GOT3 (cell line): Measurements from ENCODE around the gene ADGRB3.
"Not testable (repeated sequence)": the region's sequence is repeated elsewhere in the genome, so short reads cannot be mapped to it uniquely, and the experiment has no call there.

Experiments used
- DNase-seq: peaks from one replicate; lab custom pipeline; 2025; ENCODE audit warnings: mixed read lengths; lab: John Stamatoyannopoulos, UW

Gene ADGRB3

DNA sequence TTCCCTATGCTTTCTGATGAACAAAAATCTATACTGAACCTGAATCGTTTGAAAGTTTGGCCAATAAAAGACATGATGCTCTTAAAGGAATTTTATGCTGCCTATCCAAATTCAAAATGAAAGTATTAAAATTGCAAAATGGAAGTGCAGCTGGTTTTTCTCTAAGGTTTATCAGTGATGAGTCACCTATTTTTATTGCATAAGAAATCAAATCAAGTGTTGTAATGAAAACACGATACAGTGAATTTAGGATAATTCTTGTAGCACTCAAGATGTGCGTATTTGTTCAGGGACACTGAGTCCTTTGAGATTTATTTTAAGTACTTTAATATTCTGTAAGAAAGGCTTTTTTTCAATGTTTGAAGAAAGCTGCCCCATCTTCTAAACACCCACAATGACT is 409.5 kb downstream of the ADGRB3 start:
- DNase-seq: no peak

DNA sequence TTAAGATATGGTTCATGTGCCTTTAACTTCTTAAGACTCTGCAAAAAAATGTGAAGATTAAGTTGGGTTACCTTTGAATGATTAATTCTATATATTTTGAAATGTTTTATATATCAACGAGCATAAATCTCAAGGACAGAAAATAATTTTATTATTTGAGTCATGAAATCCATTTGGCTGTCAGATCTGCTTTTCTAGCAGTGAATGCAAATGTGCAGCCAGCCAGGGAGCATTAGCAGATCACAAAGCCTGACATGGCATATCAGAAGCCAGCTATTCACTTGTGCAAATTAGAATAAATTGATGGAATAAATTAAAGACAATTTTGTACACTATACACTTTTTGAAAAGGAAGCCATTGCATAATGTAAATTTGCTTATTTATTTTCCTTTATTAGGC is 424.3 kb downstream of the ADGRB3 start:
- no peak for DNase-seq

DNA sequence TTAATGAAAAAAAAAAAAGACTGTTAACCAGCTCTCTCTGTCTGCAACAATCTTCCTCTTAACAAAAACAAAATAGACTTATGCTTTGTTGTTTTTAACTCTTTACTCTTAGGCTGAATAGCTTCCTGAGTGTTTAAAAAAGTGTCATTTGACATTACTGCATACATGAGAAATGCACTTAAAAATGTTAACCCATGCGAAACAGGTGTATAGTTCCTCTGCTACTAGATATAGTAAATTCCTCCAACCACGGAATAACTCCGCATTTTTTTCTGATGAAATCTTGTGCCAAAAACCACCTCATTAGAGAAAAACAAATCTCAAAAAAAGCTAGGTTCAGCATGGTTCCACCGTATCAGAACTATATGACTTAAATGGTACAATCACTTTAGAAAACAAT is 426.0 kb downstream of the ADGRB3 start:
- no peak for DNase-seq

DNA sequence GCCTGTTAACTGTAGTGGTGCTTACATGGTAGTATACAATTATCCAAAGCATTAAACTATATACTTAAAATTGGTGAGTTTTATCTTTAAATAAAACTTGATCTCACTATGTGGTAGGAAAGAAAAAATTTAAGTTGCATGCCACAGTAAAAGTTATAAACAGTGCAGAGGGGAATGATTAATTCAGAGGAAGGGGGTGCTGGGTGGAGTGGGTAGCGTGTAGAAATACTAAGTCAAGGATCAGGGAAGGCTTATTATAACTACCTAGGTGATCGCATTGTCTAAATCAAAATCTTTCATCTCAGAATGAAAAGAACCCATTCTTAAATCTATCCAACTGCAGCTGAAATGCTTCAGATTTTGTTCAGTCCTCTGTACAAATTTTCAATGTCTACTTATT is 428.3 kb downstream of the ADGRB3 start:
- no peak for DNase-seq

DNA sequence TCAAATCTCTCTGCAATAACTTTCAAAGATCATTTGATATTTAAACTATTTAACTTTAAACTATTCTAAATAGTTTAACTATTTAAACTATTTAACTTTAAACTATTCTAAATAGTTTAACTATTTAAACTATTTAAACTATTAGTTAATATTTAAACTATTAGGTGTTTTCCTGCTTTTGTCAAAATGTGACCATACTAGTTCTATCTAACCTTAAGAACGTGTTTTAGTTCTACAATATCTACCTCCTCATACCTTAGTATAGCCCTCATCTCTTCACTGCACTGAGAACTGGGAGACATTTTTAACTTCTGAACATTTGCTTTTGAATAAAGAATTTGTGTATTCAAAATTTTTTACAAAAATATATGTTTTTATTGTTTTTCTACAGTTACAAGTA is 429.1 kb downstream of the ADGRB3 start:
- DNase-seq: no peak

DNA sequence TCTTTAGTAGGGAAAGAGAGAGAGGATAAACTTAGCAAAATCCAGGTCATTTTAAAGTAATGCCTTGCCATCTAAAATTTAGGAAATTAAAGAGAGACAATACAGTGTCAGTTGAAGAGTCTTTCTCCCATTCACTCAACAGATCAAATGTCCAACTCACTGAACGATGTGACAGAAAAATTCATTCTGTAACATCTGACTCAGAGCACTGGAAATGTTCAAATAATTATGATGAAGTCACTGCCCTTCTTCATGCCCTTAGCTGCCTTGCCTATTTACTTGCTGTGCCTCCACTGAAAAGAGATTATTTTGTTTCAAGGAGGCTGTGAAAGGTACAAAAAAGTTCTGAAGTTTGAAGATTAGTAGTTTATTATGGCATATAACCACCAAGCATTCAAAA is 434.8 kb downstream of the ADGRB3 start:
- DNase-seq: no peak

DNA sequence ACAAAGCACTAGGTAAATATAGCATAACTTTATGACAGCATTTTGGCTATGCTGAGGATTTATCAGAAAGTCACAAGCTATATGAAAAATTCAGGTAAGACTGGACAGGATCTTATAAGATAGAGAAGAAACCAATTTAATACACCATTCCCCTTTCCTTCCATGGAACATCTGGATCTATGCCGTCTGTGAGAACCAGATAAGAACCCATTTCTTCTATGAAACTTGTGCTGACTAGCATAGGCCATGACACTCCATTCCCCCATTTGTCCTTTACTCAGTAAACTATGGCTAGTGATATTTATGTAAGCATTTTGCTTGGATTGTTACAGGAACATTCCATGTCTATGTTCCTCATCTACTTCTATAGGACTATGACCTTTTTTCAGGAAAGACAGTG is 437.7 kb downstream of the ADGRB3 start:
- DNase-seq: no peak

DNA sequence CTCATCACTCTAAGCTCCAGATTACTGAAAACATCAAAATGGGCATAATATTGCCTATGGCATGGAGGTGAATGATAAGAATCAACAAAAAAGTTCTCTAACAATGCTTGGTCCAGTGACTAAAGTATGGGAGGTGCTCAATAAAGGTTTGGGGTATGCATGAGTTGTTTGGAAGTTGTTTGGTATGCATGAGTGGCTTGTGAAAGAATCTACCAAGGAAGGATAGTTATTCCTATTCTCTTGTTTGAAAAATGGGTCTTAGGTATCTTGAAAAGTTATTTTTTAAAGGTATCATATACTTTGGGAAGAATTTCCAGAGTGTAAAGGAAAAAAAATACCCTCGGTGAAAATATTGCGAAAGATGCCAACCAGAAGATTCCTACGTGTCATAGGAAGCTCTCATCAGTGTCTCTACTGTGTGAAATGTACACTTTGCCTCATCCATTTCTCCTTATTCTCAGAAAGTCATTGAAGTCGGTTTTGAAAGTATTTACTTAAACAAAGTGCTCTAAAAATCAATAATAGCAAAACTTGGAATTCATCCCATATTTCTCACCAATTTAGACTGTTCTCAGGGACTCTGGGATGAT is 449.8 kb downstream of the ADGRB3 start:
- no peak for DNase-seq

DNA sequence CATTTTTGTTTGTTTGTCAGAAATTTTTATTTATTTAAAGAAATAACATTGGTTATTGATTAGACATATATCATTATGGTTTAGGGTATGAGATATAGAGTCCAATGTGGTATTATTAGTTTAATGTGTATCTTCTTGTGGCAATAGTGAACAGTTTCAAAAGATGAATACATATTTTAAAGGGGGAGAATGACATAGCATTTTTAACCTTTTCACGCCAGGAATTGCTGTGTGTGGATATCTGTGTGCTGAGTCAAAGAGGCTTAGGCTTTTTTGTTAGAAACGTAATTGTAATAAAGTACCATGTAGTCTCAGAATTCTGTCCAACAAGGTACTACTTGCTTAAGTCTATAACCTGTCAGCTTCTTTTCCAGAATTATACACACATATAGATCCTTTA is 451.6 kb downstream of the ADGRB3 start:
- no peak for DNase-seq

DNA sequence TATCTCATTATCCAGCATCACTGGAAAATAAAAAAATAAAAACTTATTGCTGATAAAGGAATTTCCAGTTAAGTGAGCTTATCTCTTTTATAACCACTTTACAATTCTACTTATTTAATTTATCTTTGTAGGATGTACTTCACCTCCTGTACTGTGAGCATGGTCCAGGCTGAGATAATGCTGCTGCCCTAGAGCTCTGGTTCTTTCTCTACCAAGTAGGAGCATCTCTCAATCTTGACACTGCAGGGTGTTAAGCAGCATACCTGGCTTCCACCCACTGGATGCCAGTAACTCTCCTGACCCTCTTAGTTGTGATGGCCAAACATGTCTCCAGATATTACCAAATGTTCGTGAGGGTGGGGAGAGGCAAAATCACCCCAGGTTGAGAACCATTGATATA is 454.5 kb downstream of the ADGRB3 start:
- DNase-seq: no peak

DNA sequence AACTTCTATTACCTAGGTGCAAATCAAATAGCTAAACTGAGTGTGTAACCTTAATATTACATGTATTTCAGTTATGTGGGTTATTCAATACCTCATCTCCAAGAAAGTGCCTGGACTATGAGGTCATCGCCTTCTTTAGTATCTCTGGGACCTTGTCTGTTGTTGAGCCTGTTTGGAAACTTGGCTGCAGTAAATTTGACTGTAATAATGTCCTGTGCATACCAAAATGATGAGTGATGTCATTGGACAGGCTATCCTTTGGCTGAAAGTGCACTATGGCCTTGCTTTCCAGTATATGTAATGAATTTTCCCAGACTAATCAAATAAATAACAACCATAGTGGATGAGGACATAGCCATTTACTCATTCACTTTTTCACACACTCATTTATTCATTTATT is 455.1 kb downstream of the ADGRB3 start:
- no peak for DNase-seq

DNA sequence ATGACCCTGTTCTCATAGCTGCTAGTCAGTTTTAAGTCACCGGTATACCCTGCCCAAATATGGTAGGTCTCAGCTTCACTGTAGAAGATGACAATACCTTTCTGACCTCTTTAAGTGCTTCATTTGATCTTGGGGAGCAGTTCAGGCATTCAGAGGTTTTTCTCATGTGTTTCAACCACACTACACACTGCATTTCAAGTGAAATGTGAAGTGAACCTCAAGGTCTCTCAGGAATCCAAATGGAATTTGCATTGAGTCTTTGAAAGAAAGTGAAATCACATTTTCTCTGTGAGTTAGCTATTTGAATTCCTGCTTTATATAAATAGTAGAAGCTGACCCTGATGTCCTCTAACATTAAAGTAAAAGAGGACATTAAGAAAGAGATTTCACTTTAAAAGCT is 461.6 kb downstream of the ADGRB3 start:
- DNase-seq: no peak

DNA sequence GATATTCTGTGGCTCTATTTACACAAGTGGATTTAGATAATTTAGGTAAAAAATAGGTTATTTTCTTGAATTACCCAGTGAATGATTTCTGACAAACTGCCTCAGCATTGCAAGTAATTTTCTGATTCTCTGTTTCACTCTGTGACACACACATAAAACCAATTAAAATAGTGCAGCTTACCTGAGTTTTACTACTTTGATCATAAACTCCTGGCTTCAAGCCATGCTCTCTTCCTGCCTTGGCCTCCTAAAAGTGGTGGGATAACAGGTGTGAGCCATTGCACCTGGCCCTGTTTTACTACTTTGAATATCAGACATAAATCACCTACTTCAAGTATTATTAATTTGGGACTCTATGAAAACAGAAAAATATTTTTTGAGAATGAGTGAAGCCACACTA is 462.9 kb downstream of the ADGRB3 start:
- no peak for DNase-seq

DNA sequence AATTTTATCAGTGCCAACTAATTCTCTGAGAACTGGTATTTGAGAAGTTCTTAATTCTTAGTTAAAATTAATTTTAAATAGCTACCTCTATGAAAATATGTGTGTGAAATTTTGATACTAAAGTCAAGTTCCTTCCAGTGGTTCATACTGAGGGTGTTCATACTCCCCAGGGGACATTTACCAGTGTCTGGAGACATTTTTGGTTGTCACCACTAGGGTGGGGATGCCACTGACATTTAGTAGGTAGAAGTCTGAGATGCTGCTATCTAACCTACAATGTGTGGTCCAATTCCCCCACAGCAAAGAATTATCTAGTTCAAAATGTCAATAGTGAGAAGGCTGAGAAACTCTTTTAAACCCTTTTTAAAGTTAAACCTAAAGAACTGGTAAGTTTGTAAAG is 463.8 kb downstream of the ADGRB3 start:
- no peak for DNase-seq

DNA sequence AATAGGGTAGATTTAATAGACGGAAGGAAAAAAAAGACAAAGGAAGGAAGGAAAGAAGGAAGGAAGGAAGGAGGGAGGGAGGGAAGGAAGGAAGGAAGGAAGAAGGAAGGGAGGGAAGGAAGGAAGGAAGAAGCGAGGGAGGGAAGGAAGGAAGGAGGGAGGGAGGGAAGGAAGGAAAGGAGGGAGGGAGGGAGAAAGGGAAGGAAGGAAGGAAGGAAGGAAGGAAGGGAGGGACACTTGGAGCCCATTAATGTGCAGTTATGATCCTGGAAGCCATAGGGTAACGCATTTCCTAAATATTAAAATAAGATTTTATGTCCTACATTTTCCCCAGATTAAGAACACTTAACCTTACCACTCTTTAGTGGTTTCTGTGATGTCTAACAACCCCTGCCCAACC is 465.7 kb downstream of the ADGRB3 start:
- no peak for DNase-seq

DNA sequence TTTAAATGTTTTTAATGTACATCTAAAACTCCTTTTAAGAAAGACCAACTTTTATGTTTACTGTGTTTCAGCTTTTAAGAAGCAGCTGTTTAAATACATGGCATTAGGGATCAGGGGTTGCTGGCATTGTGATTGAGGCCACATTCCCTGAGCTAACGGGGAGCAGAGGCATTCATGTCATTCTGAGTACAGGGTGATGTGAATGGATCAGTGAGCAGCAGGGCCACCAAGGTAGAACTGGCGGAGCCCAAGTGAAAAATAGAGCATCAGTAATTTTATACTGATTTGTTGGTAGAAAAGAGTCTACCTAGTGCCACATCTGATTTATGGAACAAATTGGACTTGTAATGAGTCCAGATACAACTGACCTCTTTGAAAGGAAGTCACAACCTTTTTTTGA is 467.3 kb downstream of the ADGRB3 start:
- DNase-seq: no peak

DNA sequence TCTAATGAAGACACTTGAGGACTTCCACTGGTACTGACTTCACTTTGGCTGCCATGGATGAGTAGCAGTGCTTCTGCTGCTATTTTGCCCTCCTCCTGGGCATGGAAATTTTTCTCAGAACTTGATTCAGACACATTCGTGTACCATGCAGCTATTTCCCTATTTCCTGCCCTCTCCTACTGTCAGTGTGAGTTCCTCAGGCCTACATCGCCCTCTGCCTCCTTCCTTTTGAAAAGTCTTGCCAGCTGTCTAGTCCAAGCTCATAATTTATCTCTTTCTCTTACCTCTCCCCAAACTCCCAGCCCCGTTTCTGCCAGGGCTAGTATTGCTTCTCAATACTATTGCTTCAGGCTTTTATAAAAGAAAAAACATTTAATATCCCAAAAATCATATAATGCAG is 470.2 kb downstream of the ADGRB3 start:
- no peak for DNase-seq

DNA sequence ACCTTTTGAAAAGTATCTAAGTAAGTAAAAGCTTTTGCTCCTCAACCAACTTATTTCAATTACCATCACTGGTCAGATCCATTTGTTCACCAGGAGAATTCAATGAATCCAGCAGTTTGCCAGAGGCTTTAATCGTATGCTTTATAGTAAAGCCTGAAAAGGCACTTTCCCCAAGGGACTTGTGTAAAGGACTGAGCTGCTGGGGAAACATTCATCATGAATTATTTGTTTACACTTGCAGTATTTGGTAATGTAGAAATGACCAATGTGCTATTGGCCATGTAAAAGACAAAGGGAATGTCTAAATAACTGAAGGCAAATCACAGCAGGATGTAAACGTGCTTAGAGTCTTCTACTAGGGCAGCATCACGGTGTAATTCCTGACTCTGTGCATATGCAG is 471.4 kb downstream of the ADGRB3 start:
- no peak for DNase-seq

DNA sequence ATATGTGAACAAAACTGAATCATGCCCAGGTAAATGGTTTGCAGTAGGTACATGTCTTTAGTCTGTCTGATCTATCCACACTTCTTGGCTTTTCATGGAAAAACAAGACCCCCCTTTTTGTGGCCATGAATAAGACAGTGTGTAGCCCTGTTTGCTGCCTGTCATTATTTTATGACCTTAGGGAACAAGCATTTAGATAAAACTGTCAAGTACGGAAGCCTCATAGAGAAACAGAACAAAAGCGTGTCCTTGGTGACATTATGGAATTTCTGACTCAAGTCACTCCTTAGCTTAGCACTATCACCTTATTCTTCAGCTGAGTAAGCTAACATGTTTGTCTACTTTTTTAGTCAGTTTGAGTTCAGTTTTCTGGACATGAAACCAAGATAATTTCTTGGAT is 476.2 kb downstream of the ADGRB3 start:
- DNase-seq: no peak

DNA sequence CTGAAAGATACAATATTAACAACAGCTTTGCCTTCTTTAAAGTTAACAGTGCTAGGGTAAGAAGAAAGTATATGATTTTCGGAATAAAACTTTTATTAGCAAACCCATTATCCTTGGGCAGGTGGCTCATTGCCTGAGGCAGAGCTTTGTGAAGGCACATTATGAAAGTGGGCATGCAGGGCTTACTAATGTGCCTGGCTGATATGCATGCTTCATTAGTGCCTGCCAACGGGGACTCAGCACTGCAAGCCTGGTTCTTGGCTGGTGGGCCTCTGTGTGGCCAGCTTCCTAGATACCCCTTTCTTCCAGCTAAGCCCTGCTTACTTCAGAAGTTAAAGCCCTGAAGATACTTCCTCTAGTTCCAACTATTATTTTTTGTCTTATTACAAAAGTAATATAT is 481.6 kb downstream of the ADGRB3 start:
- no peak for DNase-seq

DNA sequence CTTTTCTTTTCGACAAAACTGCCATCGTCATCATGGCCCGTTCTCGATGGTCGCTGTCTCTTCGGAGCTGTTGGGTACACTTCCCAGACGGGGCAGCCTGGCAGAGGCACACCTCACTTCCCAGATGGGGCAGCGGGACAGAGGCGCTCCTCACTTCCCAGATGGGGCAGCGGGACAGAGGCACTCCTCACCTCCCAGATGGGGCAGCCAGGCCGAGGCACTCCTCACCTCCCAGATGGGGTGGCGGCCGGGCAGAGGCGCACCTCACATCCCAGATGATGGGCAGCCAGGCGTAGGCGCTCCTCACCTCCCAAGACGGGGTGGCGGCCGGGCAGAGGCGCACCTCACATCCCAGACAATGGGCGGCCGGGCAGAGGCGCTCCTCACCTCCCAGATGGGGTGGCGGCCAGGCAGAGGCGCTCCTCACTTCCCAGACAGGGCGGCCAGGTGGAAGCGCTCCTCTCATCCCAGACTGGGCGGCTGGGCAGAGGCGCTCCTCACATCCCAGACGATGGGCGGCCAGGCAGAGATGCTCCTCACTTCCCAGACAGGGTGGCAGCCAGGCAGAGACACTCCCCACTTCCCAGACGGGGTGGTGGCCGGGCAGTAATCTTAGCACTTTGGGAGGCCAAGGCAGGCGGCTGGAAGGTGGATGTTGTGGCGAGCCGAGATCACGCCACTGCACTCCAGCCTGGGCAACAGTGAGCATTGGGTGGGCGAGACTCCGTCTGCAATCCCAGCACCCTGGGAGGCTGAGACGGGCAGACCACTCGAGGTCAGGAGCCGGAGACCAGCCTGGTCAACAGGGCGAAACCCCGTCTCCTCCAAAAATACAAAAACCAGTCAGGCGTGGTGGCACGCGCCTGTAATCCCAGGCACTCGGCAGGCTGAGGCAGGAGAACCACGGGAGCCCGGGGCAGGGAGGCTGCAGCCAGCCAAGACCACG is 486.7 kb downstream of the ADGRB3 start:
- not testable (repeated sequence) for DNase-seq

DNA sequence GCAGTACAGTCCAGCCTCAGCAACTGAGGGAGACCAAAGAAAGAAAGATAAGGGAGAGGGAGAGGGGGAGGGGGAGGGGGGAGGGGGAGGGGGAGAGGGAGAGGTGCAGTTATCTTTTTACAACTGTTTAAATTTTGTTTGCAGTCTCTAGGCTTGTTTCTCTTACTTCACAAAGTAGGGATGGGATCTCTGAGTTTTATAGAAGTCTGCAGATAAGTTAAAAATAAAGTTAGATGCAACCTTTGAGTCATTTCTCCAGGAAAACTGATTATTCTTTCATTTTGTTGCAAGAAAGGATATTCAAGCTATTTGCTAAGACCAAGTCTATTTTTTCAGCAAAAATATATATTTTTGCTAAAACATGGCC is 487.3 kb downstream of the ADGRB3 start:
- no peak for DNase-seq

DNA sequence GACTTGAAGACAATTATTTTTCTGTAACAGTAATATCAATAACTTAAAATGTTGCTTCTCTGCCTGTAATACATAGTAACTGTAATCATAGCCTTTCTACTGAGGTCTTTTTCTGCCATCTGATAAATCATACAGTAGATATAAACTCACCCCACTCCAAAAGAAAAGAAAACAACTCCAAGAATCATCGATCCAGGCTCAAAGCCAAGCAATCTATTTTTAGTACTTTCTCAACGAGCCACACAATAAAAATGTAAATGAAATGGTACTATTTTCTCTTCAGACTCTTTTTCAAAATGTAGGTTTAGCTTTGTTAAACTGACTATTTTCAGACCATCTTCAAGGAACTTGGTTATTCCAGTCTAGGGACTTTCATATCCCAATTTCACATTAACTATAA is 493.3 kb downstream of the ADGRB3 start:
- DNase-seq: no peak

DNA sequence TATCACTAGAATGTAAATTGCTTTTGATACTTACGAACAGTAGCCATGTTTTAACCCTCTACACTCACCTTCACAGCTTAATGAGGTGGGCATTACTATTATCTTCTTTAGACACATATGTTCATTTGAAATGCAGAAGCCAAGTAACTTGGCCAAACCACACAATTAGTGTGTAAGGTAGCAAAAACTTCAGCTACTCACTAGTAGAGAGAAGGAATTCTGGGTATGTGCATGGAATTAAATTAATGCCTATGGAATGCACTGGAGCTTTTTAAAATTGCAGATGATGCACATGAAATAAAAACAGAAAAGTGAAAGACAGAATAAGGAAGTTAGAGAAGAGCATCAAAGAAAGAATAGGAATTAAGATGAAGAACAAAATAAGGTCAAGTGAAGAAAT is 494.0 kb downstream of the ADGRB3 start:
- DNase-seq: no peak
